PC-3 (cell line): ENCODE data around the gene SLC25A30. TPM values are rescaled to one million over a fixed set of nuclear protein-coding genes. Genes with fewer than 3 reads are reported as not detected.

Experiments
- ATAC-seq: fragments of 200-7000 bp; cut with Tn5 transposase; 2 replicates; pipeline ENCODE4 v1.9.1; 2020; ENCODE audit warnings: mild to moderate bottlenecking, moderate library complexity
- BruUV-seq: library from RNA; stranded (reverse); fragments of 400-500 nt; replicated peaks from 2 replicates; lab custom pipeline; 2021; lab: Mats Ljungman, UMichigan
- CTCF ChIA-PET: fragments of 300-600 bp; sonication (Branson Sonifier 250); formaldehyde crosslinking; loops from one replicate; lab custom pipeline; 2022; ENCODE audit warnings: antibody characterized with exemption; lab: Charles Lee
- POLR2A ChIA-PET: fragments of 300-600 bp; sonication (Branson Sonifier 250); formaldehyde crosslinking; loops from one replicate; lab custom pipeline; 2022; ENCODE audit warnings: antibody characterized with exemption; ENCODE audit not compliant: unreplicated experiment; lab: Charles Lee
- DNase-seq: peaks from one replicate; pipeline ENCODE4 v3.0.0-alpha.2; 2015
- H2AFZ ChIP-seq: fragments of 300-600 bp; sonication (generic); 2 replicates; pipeline ENCODE4 v1.6.0; 2016; ENCODE audit warnings: antibody characterized with exemption, low read length
- H3F3A ChIP-seq: fragments of 300-600 bp; sonication (generic); one replicate; pipeline ENCODE4 v1.6.0; 2017; ENCODE audit warnings: antibody characterized with exemption, low read length, control low read depth, mild to moderate bottlenecking; ENCODE audit not compliant: unreplicated experiment
- H3K27ac ChIP-seq: fragments of 300-600 bp; sonication (generic); 2 replicates; pipeline ENCODE4 v1.5.1; 2016; ENCODE audit warnings: mild to moderate bottlenecking, low read length
- H3K27me3 ChIP-seq: fragments of 300-600 bp; sonication (generic); 2 replicates; pipeline ENCODE4 v1.6.1; 2016; ENCODE audit warnings: low read length, mixed read lengths
- H3K36me3 ChIP-seq: fragments of 300-600 bp; sonication (generic); 2 replicates; pipeline ENCODE4 v1.6.1; 2016; ENCODE audit warnings: low read depth, mixed run types, low read length, mixed read lengths
- H3K4me1 ChIP-seq: fragments of 300-600 bp; sonication (generic); 2 replicates; pipeline ENCODE4 v1.5.1; 2016; ENCODE audit warnings: low read length; ENCODE audit not compliant: insufficient read depth
- H3K4me2 ChIP-seq: fragments of 300-600 bp; sonication (generic); 2 replicates; pipeline ENCODE4 v1.6.0; 2016; ENCODE audit warnings: low read length
- H3K4me3 ChIP-seq: fragments of 300-600 bp; sonication (generic); 2 replicates; pipeline ENCODE4 v1.5.1; 2016; ENCODE audit warnings: mild to moderate bottlenecking, low read length, mixed read lengths
- H3K79me2 ChIP-seq: fragments of 300-600 bp; sonication (generic); 2 replicates; pipeline ENCODE4 v1.6.1; 2017; ENCODE audit warnings: low read length, mixed read lengths
- H3K9ac ChIP-seq: fragments of 300-600 bp; sonication (generic); 2 replicates; pipeline ENCODE4 v1.6.0; 2016; ENCODE audit warnings: mild to moderate bottlenecking, low read length
- H3K9me2 ChIP-seq: fragments of 300-600 bp; sonication (generic); replicated peaks from 2 replicates; pipeline ENCODE4 v1.6.1; 2016; ENCODE audit warnings: mixed run types, low read length, mixed read lengths
- H3K9me3 ChIP-seq: fragments of 300-600 bp; sonication (generic); 2 replicates; pipeline ENCODE4 v1.6.1; 2016; ENCODE audit warnings: low read length, mixed read lengths
- H4K20me1 ChIP-seq: fragments of 300-600 bp; sonication (generic); 2 replicates; pipeline ENCODE4 v1.6.1; 2016; ENCODE audit warnings: low read length, mixed read lengths
- CTCF ChIP-seq: fragments of 300-600 bp; sonication (generic); conservative IDR thresholded peaks from 2 replicates; pipeline ENCODE4 v1.5.1; 2017; ENCODE audit warnings: antibody characterized with exemption, low read depth, mild to moderate bottlenecking, low read length
- EZH2 ChIP-seq: fragments of 300-600 bp; sonication (generic); IDR thresholded peaks from one replicate; pipeline ENCODE4 v1.6.1; 2017; ENCODE audit warnings: antibody characterized with exemption, mild to moderate bottlenecking, low read length; ENCODE audit not compliant: unreplicated experiment
- EZH2phosphoT487 ChIP-seq: fragments of 300-600 bp; sonication (generic); IDR thresholded peaks from 2 replicates; pipeline ENCODE4 v1.6.1; 2018; ENCODE audit warnings: mild to moderate bottlenecking, antibody characterized with exemption, low read length, borderline replicate concordance
- intact Hi-C: fragments of 100-400 bp; cut with micrococcal nuclease; formaldehyde crosslinking; loops from 2 replicates; pipeline ENCODE4 v1.9.0; 2023
- total RNA-seq: library from RNA; depleted of rRNA; stranded (reverse); fragments of >200 nt; gene quantifications from 2 replicates; pipeline ENCODE4 v1.2.3, GENCODE V29; 2014

The SLC25A30 gene
- total RNA-seq, 1 experiment from 2014 or later: 8.0 TPM

GRCh38 chr13:45402641-45403040, 15.5 kb downstream of the SLC25A30 start:
- Histone ChIP-seq H3K36me3 (peaks cover 6% of the 10 kb centered on the region; the same call in 1 of the 2 replicates), H3K9me3 (no peaks in the 10 kb centered on the region), H3K27ac (no peak overlapping the region), H3K4me3 (no peak overlapping the region), H3K4me1 (no peaks in the 10 kb centered on the region), H2AFZ (no peak overlapping the region), H4K20me1 (no peaks in the 10 kb centered on the region), H3K27me3 (no peaks in the 10 kb centered on the region), H3K9me2 (no peaks in the 10 kb centered on the region), H3K79me2 (no peaks in the 10 kb centered on the region), H3F3A (no peaks in the 10 kb centered on the region), H3K4me2 (no peak overlapping the region), H3K9ac (no peak overlapping the region)
- TF ChIP-seq CTCF (no peak), EZH2phosphoT487 (no peak), EZH2 (no peak)
- ChIA-PET CTCF (interaction anchor here (0.7 kb wide), 1 partner anchor 8 kb away, joined by 3 read pairs; no protein-coding TSS in a partner anchor), POLR2A (no interaction called here)
- DNase-seq (no peak), ATAC-seq (no peak)
- intact Hi-C loops: no loop called here
- BruUV-seq: no TSS peak

GRCh38 chr13:45401314-45401713, 16.9 kb downstream of the SLC25A30 start:
- no peak for ATAC-seq
- POLR2A ChIA-PET: no interaction called here
- peaks cover 6% of the 10 kb centered on the region; the same call in 1 of the 2 replicates for H3K36me3 ChIP-seq

More at GRCh38 chr13:45401314-45401713, 16.9 kb downstream of the SLC25A30 start:
- no peaks in the 10 kb centered on the region for H3K4me1 ChIP-seq
- no peak overlapping the region for H2AFZ ChIP-seq
- DNase-seq: no peak
- no peaks in the 10 kb centered on the region for H3K9me2 ChIP-seq
- no peaks in the 10 kb centered on the region for H3F3A ChIP-seq
- no peak overlapping the region for H3K9ac ChIP-seq
- intact Hi-C loops: no loop called here
- H3K9me3 ChIP-seq: no peaks in the 10 kb centered on the region
- CTCF ChIA-PET: no interaction called here
- no peaks in the 10 kb centered on the region for H4K20me1 ChIP-seq
- no TSS peak for BruUV-seq
- no peaks in the 10 kb centered on the region for H3K79me2 ChIP-seq
- no peaks in the 10 kb centered on the region for H3K27me3 ChIP-seq
- no peak overlapping the region for H3K27ac ChIP-seq
- no peak overlapping the region for H3K4me3 ChIP-seq
- TF ChIP-seq EZH2 (no peak), EZH2phosphoT487 (no peak), CTCF (no peak)
- no peak overlapping the region for H3K4me2 ChIP-seq
